Parathyroid adenoma (tissue), 2 donors: ENCODE data around the gene TNFRSF12A.

Source experiments
- H2AFZ ChIP-seq: fragments of 300-600 bp; sonication (generic); one replicate; pipeline ENCODE4 v1.7.0; 2017; ENCODE audit warnings: antibody characterized with exemption, mild to moderate bottlenecking
- H3K27ac ChIP-seq: fragments of 300-600 bp; sonication (generic); one replicate; pipeline ENCODE4 v1.7.0; 2017
- H3K27me3 ChIP-seq: fragments of 300-600 bp; sonication (generic); one replicate; pipeline ENCODE4 v1.7.0; 2017; ENCODE audit warnings: low read length; ENCODE audit not compliant: control insufficient read depth, insufficient read depth
- H3K36me3 ChIP-seq: fragments of 300-600 bp; sonication (generic); one replicate; pipeline ENCODE4 v1.7.0; 2017; ENCODE audit warnings: low read length; ENCODE audit not compliant: control insufficient read depth, insufficient read depth
- H3K4me1 ChIP-seq: fragments of 300-600 bp; sonication (generic); one replicate; pipeline ENCODE4 v1.7.0; 2017; ENCODE audit warnings: control low read depth
- H3K4me2 ChIP-seq: fragments of 300-600 bp; sonication (generic); one replicate; pipeline ENCODE4 v1.7.0; 2017; ENCODE audit warnings: low read length
- H3K4me3 ChIP-seq: fragments of 300-600 bp; sonication (generic); one replicate; pipeline ENCODE4 v1.7.0; 2017; ENCODE audit warnings: low read depth, low read length
- H3K79me2 ChIP-seq: fragments of 300-600 bp; sonication (generic); one replicate; pipeline ENCODE4 v1.7.0; 2017; ENCODE audit warnings: control low read depth
- H3K9ac ChIP-seq: fragments of 300-600 bp; sonication (generic); one replicate; pipeline ENCODE4 v1.7.0; 2017; ENCODE audit warnings: mild to moderate bottlenecking
- H3K9me3 ChIP-seq: fragments of 300-600 bp; sonication (generic); one replicate; pipeline ENCODE4 v1.7.0; 2017; ENCODE audit warnings: low read length; ENCODE audit not compliant: control insufficient read depth
- TF ChIP-seq, protein P1 (sequence below): fragments of 300-600 bp; sonication (generic); IDR thresholded peaks from one replicate; pipeline ENCODE4 v1.7.0; 2017; ENCODE audit warnings: antibody characterized with exemption, mild to moderate bottlenecking
- donor health status: primary hyperparathyroidism.

Gene TNFRSF12A

DNA sequence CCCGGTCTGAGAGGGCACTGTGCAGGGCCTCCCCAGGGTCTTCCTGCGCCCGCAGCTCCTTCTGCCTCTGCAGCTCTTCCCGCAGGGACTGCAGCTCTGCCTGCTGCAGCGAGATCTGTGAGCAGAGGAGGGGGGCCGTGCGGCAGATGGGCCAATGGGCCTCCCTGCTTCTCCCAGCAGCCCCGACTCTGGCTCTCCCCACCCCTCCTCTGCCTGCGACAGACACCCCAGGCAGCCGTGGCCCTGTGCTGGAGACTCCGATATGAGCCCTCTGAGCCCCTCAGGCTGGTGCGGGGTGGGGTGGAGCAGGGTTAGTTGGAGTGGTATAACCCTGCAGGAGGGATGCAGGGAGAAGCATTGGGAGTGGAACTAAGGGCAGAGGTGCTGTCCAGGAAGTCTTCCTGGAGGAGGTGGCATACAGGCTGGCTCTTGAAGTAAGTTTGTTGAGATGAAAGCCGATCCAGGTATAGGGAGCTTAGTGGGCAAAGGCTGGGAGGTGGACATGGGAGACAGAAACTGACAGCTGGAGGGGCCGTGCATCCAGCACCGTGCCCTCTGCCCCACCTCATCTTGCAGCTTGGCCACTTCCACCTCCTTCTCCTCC is 8.7 kb downstream of the TNFRSF12A start:
- Histone ChIP-seq H2AFZ (no peak overlapping the region), H3K36me3 (no peaks in the 10 kb centered on the region), H3K4me2 (no peak overlapping the region), H3K9ac (no peak overlapping the region), H3K27me3 (no peaks in the 10 kb centered on the region), H3K27ac (no peak overlapping the region), H3K9me3 (no peaks in the 10 kb centered on the region), H3K4me1 (no peaks in the 10 kb centered on the region), H3K4me3 (no peak overlapping the region), H3K79me2 (no peaks in the 10 kb centered on the region)
- TF ChIP-seq, protein P1, sequence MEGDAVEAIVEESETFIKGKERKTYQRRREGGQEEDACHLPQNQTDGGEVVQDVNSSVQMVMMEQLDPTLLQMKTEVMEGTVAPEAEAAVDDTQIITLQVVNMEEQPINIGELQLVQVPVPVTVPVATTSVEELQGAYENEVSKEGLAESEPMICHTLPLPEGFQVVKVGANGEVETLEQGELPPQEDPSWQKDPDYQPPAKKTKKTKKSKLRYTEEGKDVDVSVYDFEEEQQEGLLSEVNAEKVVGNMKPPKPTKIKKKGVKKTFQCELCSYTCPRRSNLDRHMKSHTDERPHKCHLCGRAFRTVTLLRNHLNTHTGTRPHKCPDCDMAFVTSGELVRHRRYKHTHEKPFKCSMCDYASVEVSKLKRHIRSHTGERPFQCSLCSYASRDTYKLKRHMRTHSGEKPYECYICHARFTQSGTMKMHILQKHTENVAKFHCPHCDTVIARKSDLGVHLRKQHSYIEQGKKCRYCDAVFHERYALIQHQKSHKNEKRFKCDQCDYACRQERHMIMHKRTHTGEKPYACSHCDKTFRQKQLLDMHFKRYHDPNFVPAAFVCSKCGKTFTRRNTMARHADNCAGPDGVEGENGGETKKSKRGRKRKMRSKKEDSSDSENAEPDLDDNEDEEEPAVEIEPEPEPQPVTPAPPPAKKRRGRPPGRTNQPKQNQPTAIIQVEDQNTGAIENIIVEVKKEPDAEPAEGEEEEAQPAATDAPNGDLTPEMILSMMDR: no peak

DNA sequence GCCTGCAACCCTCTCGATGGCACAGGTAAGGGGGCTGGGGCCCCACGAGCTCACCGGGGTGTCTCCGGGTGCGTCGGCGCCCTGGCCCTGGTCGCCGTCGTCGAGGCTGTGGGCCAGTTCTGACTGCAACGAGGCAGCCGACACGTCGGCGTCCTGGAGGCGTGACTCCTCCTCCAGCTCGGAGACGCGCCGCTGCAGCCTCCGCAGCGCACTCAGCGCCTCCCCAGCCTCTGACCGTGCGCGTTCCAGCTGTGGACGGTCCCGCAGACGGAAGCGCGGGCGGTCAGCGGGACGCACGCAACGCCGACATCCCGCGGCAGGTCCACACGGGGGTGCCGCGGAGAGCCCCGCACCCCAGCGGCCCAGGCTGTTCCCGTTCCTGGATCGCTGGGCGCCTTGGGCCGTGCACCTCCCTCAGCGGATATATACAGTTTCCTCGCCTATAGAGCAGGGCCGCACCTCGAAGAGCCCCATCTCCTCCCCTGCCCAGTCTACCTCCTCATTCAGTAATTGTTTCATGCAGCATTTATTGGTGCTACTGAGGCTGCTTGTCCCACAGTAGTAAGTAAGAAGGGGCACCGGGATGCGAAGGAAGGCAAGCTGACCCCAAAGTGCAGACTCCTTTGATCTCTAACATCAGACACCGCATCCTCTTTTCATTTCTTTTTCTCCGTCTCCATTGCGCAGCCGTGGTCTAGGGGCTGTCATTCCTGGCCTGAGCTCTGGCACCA is 9.5 kb downstream of the TNFRSF12A start:
- Histone ChIP-seq H3K9ac (no peak overlapping the region), H3K9me3 (no peaks in the 10 kb centered on the region), H3K79me2 (no peaks in the 10 kb centered on the region), H3K27ac (no peak overlapping the region), H3K36me3 (no peaks in the 10 kb centered on the region), H2AFZ (no peak overlapping the region), H3K27me3 (no peaks in the 10 kb centered on the region), H3K4me2 (no peak overlapping the region), H3K4me1 (no peaks in the 10 kb centered on the region), H3K4me3 (no peak overlapping the region)
- TF ChIP-seq, protein P1: no peak

- Histone ChIP-seq H2AFZ (no peak overlapping the region), H3K9me3 (no peaks in the 10 kb centered on the region), H3K4me3 (no peak overlapping the region), H3K9ac (no peak overlapping the region), H3K36me3 (no peaks in the 10 kb centered on the region), H3K27ac (no peak overlapping the region), H3K79me2 (no peaks in the 10 kb centered on the region), H3K27me3 (no peaks in the 10 kb centered on the region), H3K4me2 (no peak overlapping the region), H3K4me1 (no peaks in the 10 kb centered on the region)
- TF ChIP-seq, protein P1: no peak
Observed at GRCh38 chr16:3030222-3031212, 10.3 kb downstream of the TNFRSF12A start.

GRCh38 chr16:3032624-3033023 is 12.5 kb downstream of the TNFRSF12A start:
- H3K4me1 ChIP-seq: no peaks in the 10 kb centered on the region

More at GRCh38 chr16:3032624-3033023, 12.5 kb downstream of the TNFRSF12A start:
- no peak overlapping the region for H2AFZ ChIP-seq
- TF ChIP-seq, protein P1: no peak
- no peaks in the 10 kb centered on the region for H3K36me3 ChIP-seq
- no peak overlapping the region for H3K4me2 ChIP-seq
- H3K9ac ChIP-seq: no peak overlapping the region
- H3K27ac ChIP-seq: no peak overlapping the region
- H3K4me3 ChIP-seq: no peak overlapping the region
- H3K27me3 ChIP-seq: no peaks in the 10 kb centered on the region
- no peaks in the 10 kb centered on the region for H3K79me2 ChIP-seq
- no peaks in the 10 kb centered on the region for H3K9me3 ChIP-seq
